Nephron progenitor cell (in vitro differentiated cells): Measurements from ENCODE around the gene CCDC60.
A peak's percentile ranks its signal among the peaks of the same experiment; 100 is the strongest.

Experiments
- DNase-seq: peaks from one replicate; pipeline ENCODE4 v3.0.0; 2021
- H3K27ac Mint-ChIP-seq: 2 replicates; pipeline ENCODE4 v1.8.0; 2021; ENCODE audit warnings: mild to moderate bottlenecking, moderate library complexity, mixed read lengths
- H3K27me3 Mint-ChIP-seq: 2 replicates; pipeline ENCODE4 v1.8.0; 2021; ENCODE audit warnings: mild to moderate bottlenecking, low read depth, mixed read lengths; ENCODE audit not compliant: poor library complexity
- H3K36me3 Mint-ChIP-seq: 2 replicates; pipeline ENCODE4 v1.8.0; 2021; ENCODE audit warnings: low read depth, mixed read lengths
- H3K4me1 Mint-ChIP-seq: 2 replicates; pipeline ENCODE4 v1.8.0; 2021; ENCODE audit warnings: mixed read lengths
- H3K4me3 Mint-ChIP-seq: 2 replicates; pipeline ENCODE4 v1.8.0; 2021; ENCODE audit warnings: mild to moderate bottlenecking, moderate library complexity, mixed read lengths
- H3K9me3 Mint-ChIP-seq: 2 replicates; pipeline ENCODE4 v1.8.0; 2021; ENCODE audit warnings: mild to moderate bottlenecking, moderate library complexity, mixed read lengths
- CTCF ChIP-seq: fragments of 200-600 bp; sonication (generic); IDR thresholded peaks from 2 replicates; pipeline ENCODE4 v1.5.0; 2021; ENCODE audit warnings: antibody characterized with exemption

The CCDC60 gene

GRCh38 chr12:119299130-119299529 is 35.4 kb upstream of the CCDC60 start:
- Mint-ChIP-seq H3K4me1 (peaks cover 67% of the 10 kb centered on the region), H3K27me3 (peaks cover 9% of the 10 kb centered on the region), H3K27ac (no peak overlapping the region), H3K4me3 (no peak overlapping the region), H3K9me3 (no peaks in the 10 kb centered on the region), H3K36me3 (no peaks in the 10 kb centered on the region)
- TF ChIP-seq CTCF = no peak
- no peak for DNase-seq

- H3K36me3 Mint-ChIP-seq = no peaks in the 10 kb centered on the region
- DNase-seq = no peak
- no peak overlapping the region for H3K27ac Mint-ChIP-seq
- H3K9me3 Mint-ChIP-seq = peaks cover 1% of the 10 kb centered on the region
- no peak overlapping the region for H3K4me3 Mint-ChIP-seq
- H3K27me3 Mint-ChIP-seq = peaks cover 9% of the 10 kb centered on the region
- peaks cover 56% of the 10 kb centered on the region for H3K4me1 Mint-ChIP-seq
- TF ChIP-seq CTCF = no peak
Measured at GRCh38 chr12:119301379-119301778, 33.1 kb upstream of the CCDC60 start.

GRCh38 chr12:119302451-119303080 is 32.0 kb upstream of the CCDC60 start:
- Mint-ChIP-seq H3K27me3 (peaks cover 9% of the 10 kb centered on the region), H3K9me3 (peaks cover 6% of the 10 kb centered on the region), H3K4me1 (peaks cover 53% of the 10 kb centered on the region), H3K4me3 (no peak overlapping the region), H3K36me3 (no peaks in the 10 kb centered on the region), H3K27ac (peak overlapping the region; percentile 94)
- TF ChIP-seq CTCF = no peak
- DNase-seq = peak; percentile 21

GRCh38 chr12:119306593-119306992 is 27.9 kb upstream of the CCDC60 start:
- Mint-ChIP-seq H3K9me3 (peaks cover 13% of the 10 kb centered on the region), H3K27me3 (peaks cover 9% of the 10 kb centered on the region), H3K4me1 (peaks cover 56% of the 10 kb centered on the region), H3K27ac (no peak overlapping the region), H3K4me3 (no peak overlapping the region), H3K36me3 (peaks cover 4% of the 10 kb centered on the region)
- DNase-seq = no peak
- no peak for TF ChIP-seq CTCF

- TF ChIP-seq CTCF = no peak
- H3K36me3 Mint-ChIP-seq = peaks cover 4% of the 10 kb centered on the region
- peaks cover 9% of the 10 kb centered on the region for H3K27me3 Mint-ChIP-seq
- H3K4me3 Mint-ChIP-seq = no peak overlapping the region
- DNase-seq = no peak
- H3K4me1 Mint-ChIP-seq = peaks cover 57% of the 10 kb centered on the region
- peaks cover 13% of the 10 kb centered on the region for H3K9me3 Mint-ChIP-seq
- peak overlapping the region; percentile 81 for H3K27ac Mint-ChIP-seq
Measured at GRCh38 chr12:119307747-119308146, 26.8 kb upstream of the CCDC60 start.
